Activated CD8-positive, alpha-beta memory T cell treated with anti-CD3 and anti-CD28 coated beads, Interleukin-2, amount 50 U/mL, for 4 hours (primary cell): ENCODE results near the gene TMEM156.

Experiments used
- DNase-seq: peaks from one replicate; pipeline ENCODE4 v3.0.0-alpha.2; 2020

The TMEM156 gene

GRCh38 chr4:39032218-39033085 lies at the start of gene TMEM156:
Gene TMEM156, minus strand, starts transcription at chr4:39032409. Its CDS starts 96 bp downstream, at chr4:39032313.
- peak; percentile 26 for DNase-seq

- no peak for DNase-seq
These were observed 46.6 kb upstream of the TMEM156 start for GRCh38 chr4:39078829-39079228.

DNA sequence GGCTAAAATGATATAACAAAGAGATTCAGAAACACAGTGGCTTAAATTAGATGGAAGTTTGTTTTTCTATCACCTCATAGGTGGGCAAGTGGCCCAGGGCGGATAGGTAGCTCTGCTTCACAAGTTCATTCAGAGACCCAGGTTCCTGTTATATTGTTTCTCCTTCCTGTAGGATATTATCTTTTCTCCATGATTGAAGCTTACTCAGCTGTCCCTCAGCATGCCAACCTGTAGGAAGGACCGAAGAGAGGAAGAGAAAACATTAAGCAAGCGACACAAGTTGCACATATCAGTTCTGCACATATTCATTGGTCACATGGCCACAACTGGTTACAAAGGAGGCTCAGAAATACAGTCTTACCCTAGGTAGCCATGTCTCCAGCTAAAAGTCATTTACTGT lies 36.7 kb upstream of the TMEM156 start:
- DNase-seq, result no peak

- DNase-seq, result no peak
These were observed 35.2 kb upstream of the TMEM156 start for GRCh38 chr4:39067451-39067850.

DNA sequence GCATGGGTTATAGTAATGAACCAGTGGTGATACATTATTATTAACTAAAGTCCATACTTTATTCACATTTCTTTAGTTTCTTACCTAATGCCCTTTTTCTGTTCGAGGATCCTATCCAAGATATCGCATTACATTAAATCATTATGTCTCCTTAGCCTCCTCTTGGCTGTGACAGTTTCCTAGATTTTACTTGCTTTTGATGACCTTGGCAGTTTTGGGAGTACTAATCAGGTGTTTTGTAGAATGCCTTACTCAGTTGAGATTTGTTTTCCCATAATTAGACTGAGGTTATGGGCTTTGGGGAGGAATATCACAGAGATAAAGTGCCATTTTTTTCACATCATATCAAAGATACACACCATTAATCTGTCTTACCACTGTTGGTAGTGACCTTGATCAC lies 34.8 kb upstream of the TMEM156 start:
- DNase-seq, result no peak

DNA sequence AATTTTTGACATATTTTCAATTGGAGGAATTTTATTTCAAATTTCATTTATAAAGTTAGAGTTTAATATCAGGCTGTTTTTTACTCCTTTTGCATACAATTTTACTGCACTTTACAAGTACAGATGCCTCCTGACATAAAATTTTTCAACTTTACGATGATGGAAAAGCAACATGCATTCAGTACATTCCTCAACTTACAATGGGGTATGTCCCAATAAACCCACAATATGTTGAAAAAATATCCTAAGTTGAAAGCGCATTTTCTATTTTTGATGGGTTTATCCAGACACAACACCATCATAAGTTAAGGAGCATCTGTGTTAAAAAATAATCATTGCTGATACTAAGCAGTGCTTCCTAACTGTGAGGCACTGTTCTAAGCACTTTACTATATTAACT lies 34.2 kb upstream of the TMEM156 start:
- no peak for DNase-seq

DNA sequence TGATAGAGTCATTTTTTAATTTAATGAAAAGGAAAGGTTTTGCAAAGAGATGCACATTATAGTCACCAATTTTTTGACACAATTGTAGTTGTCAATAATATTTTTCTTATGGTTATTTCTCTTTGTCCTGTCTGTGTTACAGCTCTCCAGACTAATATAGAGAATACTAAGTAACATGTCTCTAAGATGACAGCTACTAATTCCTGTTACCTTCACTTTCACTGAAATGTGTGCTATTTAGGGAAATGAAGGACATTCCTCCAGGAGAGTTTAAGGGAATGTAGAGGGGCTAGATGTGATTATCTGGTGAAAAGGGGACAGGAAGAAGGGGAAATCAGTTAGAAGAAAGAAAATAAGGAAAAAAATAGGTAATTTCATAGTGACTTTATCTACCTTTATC lies 31.2 kb upstream of the TMEM156 start:
- no peak for DNase-seq

DNA sequence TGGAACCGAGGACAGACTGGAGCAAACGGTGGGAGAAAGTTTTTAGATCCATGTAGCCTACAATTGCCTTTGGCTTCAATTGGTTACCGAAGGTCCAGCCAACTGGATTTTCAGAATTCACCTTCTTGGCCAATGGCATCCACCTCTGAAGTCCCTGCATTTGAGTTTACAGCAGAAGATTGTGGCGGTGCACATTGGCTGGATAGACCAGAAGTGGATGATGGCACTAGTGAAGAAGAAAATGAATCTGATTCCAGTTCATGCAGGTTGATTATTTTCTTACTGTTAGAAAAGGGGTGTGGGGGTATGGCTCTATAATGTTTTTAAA lies 30.5 kb upstream of the TMEM156 start:
- no peak for DNase-seq

DNA sequence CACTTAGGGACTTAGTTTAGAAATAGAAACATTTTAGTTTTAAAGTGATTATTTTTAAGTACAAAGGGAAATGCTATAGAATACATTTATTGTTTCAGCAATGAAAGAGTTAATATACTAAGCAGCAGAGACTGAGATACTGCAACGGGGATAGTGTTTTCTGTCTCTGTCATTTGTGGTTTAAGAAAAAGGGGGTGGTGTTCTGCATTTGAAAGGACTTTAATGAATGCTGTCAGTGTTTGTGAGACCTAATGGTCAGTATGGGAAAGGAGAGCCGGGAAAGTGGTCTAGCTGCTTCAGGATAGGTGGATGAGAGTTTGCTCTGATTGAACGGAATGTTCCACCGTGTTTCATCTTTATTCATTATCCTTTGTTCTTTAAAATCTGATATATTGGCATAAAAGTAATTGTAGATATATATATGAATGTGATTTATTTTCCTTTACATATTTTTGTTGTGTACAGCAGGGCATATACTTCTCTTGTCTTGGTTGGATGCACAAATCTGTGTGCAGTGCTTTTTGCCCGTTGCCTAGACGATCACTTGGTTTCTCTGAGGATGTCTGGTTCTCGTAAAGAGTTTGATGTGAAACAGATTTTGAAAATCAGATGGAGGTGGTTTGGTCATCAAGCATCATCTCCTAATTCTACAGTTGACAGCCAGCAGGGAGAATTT lies 30.0 kb upstream of the TMEM156 start, which contains the start of gene KLHL5:
Gene KLHL5, plus strand, starts transcription at position 139 of the 676 bp plus-strand sequence. Its CDS starts 421 bp downstream, at position 560.
- DNase-seq, result no peak

GRCh38 chr4:39061457-39061856 lies 29.2 kb upstream of the TMEM156 start:
- no peak for DNase-seq

- no peak for DNase-seq
These were observed 23.8 kb upstream of the TMEM156 start for GRCh38 chr4:39056023-39056422.

DNA sequence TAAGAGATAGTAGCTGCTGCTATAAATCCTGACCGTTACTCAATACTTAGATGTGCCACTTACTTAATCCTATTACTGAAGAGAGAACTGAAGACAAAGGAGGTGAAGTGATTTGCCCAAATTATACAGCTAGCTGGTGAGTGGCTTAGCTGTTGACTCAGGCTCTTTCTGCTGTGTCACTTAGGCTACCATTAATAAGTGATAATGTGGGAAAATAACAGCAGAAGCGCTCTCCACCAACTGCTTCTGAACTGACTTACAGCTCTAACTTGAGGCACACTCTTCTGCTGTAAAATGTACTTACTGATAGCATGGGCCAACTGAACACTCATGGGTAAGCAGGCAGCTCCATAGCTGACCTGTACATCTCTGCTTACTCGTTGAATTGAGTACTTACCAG lies 22.3 kb upstream of the TMEM156 start:
- DNase-seq, result no peak

DNA sequence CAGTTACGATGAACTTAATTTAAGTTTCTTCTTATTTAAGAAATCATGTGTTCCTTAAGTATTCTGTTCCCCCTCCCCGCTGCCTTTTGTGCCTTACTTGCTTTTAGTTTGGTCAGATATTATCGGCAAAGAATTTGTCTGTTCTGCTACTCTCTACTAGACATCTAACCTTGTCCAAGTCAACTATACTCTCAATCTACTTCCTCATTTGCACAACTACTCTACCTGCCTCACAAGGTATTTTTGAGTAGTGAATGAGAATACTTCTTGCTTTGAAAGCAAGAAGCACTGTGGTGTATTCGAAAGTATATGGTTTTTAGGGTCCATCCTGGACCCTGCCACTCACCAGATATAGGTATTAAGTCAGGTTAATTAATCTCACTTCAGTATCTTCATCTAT lies 21.8 kb upstream of the TMEM156 start:
- no peak for DNase-seq

- DNase-seq, result no peak
These were observed 19.3 kb upstream of the TMEM156 start for GRCh38 chr4:39051492-39051891.

GRCh38 chr4:39050590-39050989 lies 18.4 kb upstream of the TMEM156 start:
- no peak for DNase-seq

DNA sequence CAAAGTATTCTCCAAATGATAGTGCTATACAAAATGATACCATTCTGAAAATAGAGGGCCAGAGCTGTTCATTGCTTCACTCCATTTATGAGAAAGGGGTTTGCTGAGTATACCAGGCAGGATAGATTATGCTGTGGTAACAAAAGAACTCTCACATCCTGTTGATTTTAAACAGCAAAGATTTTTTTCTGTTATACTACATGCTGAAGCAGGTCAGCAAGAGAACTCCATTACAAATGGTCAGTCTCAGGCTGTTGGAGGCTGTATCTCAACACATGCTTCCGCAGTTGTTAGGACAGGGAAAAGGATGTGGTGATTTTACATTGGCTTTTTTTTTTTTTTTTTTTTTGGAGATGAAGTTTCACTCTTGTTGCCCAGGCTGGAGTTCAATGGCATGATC lies 16.1 kb upstream of the TMEM156 start:
- no peak for DNase-seq

DNA sequence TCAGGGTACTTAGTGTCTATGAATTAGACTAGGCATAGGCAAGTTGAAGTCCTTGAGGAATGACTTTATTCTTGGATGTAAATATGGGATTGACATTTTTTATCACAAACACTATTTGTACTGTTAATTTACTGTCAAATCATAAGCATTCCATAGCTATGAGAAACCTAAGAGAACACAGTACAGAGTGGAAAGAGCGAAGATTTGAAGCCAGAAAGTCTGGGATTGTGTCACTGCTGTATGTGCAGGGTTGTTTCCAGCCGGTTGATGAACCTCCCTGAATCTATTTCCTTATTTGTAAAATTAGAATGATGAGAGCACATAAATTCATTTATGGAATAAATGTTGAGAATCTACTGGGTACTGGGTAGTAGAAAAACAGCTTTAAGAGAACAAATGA lies 15.5 kb upstream of the TMEM156 start:
- no peak for DNase-seq

DNA sequence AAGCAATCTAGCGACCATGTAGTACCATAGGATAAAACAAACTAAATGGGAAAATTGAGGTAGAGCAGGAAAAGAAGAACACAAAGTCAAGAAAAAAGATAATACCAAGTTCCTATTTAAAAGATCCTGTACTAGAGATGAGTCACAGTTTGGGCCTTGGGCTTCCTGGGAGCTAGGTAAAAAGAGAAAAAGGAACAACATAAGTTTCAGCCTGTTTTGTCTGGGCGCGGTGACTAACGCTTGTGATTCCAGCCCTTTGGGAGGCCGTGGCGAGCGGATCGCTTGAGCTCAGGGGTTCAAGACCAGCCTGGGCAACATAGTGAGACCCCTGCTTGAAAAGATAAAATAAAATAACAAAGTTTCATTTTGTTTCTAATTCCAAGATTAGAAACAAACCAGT lies 14.0 kb upstream of the TMEM156 start:
- no peak for DNase-seq

GRCh38 chr4:39045827-39046221 lies 13.6 kb upstream of the TMEM156 start:
- DNase-seq, result no peak

- peak; percentile 40 for DNase-seq
These were observed 13.0 kb upstream of the TMEM156 start for GRCh38 chr4:39044956-39045826.

GRCh38 chr4:39044364-39044955 lies 12.3 kb upstream of the TMEM156 start:
- DNase-seq, result peak; percentile 96

GRCh38 chr4:39043861-39044363 lies 11.7 kb upstream of the TMEM156 start:
- DNase-seq, result no peak
